RWPE1 (cell line): ENCODE results near the gene ADGRG3.

Experiments used
- CTCF ChIA-PET: fragments of 350-600 bp; sonication (Branson Sonifier 250); formaldehyde crosslinking; extraction: SDS; loops from one replicate; lab custom pipeline; 2021; lab: Yijun Ruan, JAX
- POLR2A ChIA-PET: fragments of 400-600 bp; formaldehyde crosslinking; extraction: SDS; loops from one replicate; lab custom pipeline; 2020; ENCODE audit warnings: antibody characterized with exemption; ENCODE audit not compliant: low non-redundant PET; lab: Yijun Ruan, JAX
- DNase-seq: peaks from one replicate; pipeline ENCODE4 v3.0.0; 2012; ENCODE audit warnings: low spot score
- H3K27ac ChIP-seq: fragments of 450-650 bp; 2 replicates; pipeline ENCODE4 v1.5.1; 2017
- CTCF ChIP-seq: fragments of 450-650 bp; conservative IDR thresholded peaks from 2 replicates; pipeline ENCODE4 v1.5.1; 2017; ENCODE audit warnings: low read depth, mild to moderate bottlenecking

Gene ADGRG3

GRCh38 chr16:57734308-57734924, 66.3 kb downstream of the ADGRG3 start:
- DNase-seq: no peak
- POLR2A ChIA-PET: interaction anchor here (0.6 to 0.7 kb wide), 3 partner anchors 163 to 376 kb away, joined by 3 to 4 read pairs (median 3); no protein-coding TSS in a partner anchor
- H3K27ac ChIP-seq: peak overlapping the region; percentile 75
- TF ChIP-seq CTCF: no peak
- CTCF ChIA-PET: interaction anchor here (0.7 to 2.7 kb wide), 4 partner anchors 72 to 159 kb away, joined by 3 to 13 read pairs (median 4); no protein-coding TSS in a partner anchor

- TF ChIP-seq CTCF: no peak
- H3K27ac ChIP-seq: peak overlapping the region; percentile 75
- POLR2A ChIA-PET: interaction anchor here (0.6 to 0.7 kb wide), 5 partner anchors 29 to 375 kb away, joined by 3 to 4 read pairs (median 4); no protein-coding TSS in a partner anchor
- DNase-seq: peak; percentile 100
- CTCF ChIA-PET: interaction anchor here (0.6 to 2.7 kb wide), 8 partner anchors 14 to 269 kb away, joined by 3 to 13 read pairs (median 5); no protein-coding TSS in a partner anchor
These were observed 67.0 kb downstream of the ADGRG3 start for GRCh38 chr16:57734925-57735754.

GRCh38 chr16:57735755-57736418, 67.8 kb downstream of the ADGRG3 start, which contains the start of gene KATNB1:
Gene KATNB1 (plus strand): TSS chr16:57735770. CDS start chr16:57737244, 1,474 bp downstream.
- POLR2A ChIA-PET: interaction anchor here (0.6 kb wide), 1 partner anchor 146 kb away, joined by 4 read pairs; no protein-coding TSS in a partner anchor
- CTCF ChIA-PET: interaction anchor here (0.5 to 2.7 kb wide), 12 partner anchors 13 to 1000 kb away, joined by 3 to 13 read pairs (median 4); no protein-coding TSS in a partner anchor
- DNase-seq: peak; percentile 13
- TF ChIP-seq CTCF: no peak
- peak within 1 kb of the TSS; percentile 75 for H3K27ac ChIP-seq

GRCh38 chr16:57736419-57737351, 68.6 kb downstream of the ADGRG3 start:
- peak; percentile 42 for TF ChIP-seq CTCF
- ChIA-PET CTCF (interaction anchor here (0.5 to 2.7 kb wide), 9 partner anchors 43 to 1001 kb away, joined by 3 to 13 read pairs (median 4); no protein-coding TSS in a partner anchor), POLR2A (no interaction called here)
- peak overlapping the region; percentile 75 for H3K27ac ChIP-seq
- DNase-seq: peak; percentile 59

GRCh38 chr16:57738844-57739243, 70.7 kb downstream of the ADGRG3 start:
- ChIA-PET POLR2A (no interaction called here), CTCF (interaction anchor here (0.6 kb wide), 1 partner anchor 139 kb away, joined by 6 read pairs; no protein-coding TSS in a partner anchor)
- H3K27ac ChIP-seq: no peak overlapping the region
- no peak for TF ChIP-seq CTCF
- DNase-seq: no peak
